Testis (tissue), 2 donors: ENCODE measurements around the gene RNF11.

Source experiments
- POLR2A ChIP-seq: fragments of 450-650 bp; IDR thresholded peaks from one replicate; pipeline ENCODE4 v1.6.1; 2017; ENCODE audit warnings: antibody characterized with exemption, mild to moderate bottlenecking, moderate library complexity
- TF ChIP-seq, protein P1 (sequence below), 3 experiments: fragments of 450-650 bp in 2 of 3; fragments of 200-600 bp in 1 of 3; sonication (generic) in 1 of 3; IDR thresholded peaks; one replicate each; pipeline ENCODE4 v1.5.1; 2016 to 2019; ENCODE audit warnings: antibody characterized with exemption in 3 of 3, mild to moderate bottlenecking in 2 of 3, moderate library complexity in 1 of 3

GRCh38 chr1:51219022-51219421 is 17.1 kb upstream of the RNF11 start:
- TF ChIP-seq, protein P1, sequence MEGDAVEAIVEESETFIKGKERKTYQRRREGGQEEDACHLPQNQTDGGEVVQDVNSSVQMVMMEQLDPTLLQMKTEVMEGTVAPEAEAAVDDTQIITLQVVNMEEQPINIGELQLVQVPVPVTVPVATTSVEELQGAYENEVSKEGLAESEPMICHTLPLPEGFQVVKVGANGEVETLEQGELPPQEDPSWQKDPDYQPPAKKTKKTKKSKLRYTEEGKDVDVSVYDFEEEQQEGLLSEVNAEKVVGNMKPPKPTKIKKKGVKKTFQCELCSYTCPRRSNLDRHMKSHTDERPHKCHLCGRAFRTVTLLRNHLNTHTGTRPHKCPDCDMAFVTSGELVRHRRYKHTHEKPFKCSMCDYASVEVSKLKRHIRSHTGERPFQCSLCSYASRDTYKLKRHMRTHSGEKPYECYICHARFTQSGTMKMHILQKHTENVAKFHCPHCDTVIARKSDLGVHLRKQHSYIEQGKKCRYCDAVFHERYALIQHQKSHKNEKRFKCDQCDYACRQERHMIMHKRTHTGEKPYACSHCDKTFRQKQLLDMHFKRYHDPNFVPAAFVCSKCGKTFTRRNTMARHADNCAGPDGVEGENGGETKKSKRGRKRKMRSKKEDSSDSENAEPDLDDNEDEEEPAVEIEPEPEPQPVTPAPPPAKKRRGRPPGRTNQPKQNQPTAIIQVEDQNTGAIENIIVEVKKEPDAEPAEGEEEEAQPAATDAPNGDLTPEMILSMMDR (IDR thresholded peaks at IDR 0.05) = no peak
- TF ChIP-seq POLR2A = no peak
